A172 (cell line): ENCODE data around the gene KARS1. TPM values are rescaled to one million over a fixed set of nuclear protein-coding genes. Genes with fewer than 3 reads are reported as not detected.
A peak's percentile ranks its signal among the peaks of the same experiment; 100 is the strongest.

Source experiments
- DNase-seq: peaks from one replicate; pipeline ENCODE4 v3.0.0-alpha.2; 2015; ENCODE audit warnings: low spot score
- total RNA-seq: library from RNA; depleted of rRNA; stranded (reverse); fragments of >200 nt; shearing (Covaris generic); gene quantifications from 2 replicates; pipeline ENCODE4 v1.2.3, GENCODE V29; 2014; rRNA removed

Gene KARS1
- total RNA-seq: 245 and 250 TPM in 2 replicates

DNA sequence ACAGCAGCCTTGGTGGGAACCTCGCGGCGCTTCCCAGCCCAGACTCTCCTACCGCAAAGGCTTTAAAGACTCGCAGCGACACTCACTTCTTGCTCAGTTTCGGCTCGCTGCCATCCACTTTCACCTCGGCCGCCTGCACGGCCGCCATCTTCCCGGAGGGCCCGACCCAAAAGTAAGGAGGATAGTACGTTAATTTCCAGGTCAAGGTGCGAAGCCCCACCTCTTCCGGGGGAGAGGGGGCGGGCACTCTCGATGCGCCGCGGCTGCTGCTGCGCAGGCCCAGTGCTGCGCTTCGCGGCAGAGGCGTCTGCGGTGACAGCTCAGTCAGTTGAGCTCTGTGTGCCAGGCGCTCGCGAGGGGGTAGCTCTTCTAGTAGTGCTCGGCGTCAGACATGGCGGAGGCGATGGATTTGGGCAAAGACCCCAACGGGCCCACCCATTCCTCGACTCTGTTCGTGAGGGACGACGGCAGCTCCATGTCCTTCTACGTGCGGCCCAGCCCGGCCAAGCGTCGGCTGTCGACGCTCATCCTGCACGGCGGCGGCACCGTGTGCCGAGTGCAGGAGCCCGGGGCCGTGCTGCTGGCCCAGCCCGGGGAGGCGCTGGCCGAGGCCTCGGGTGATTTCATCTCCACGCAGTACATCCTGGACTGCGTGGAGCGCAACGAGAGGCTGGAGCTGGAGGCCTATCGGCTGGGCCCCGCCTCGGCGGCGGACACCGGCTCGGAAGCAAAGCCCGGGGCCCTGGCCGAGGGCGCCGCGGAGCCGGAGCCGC is at the start of gene KARS1, which contains the start of gene TERF2IP:
Gene KARS1, minus strand, starts transcription at position 174 of the 773 bp plus-strand sequence. Its CDS starts 26 bp downstream, at position 148.
Gene TERF2IP, plus strand, starts transcription at position 282 of the 773 bp plus-strand sequence. Its CDS starts 110 bp downstream, at position 392.
- DNase-seq: peak; percentile 92

- DNase-seq: peak; percentile 7
These were observed 48.2 kb upstream of the KARS1 start for GRCh38 chr16:75695708-75696107.

- DNase-seq: no peak
These were observed 39.9 kb upstream of the KARS1 start for GRCh38 chr16:75687361-75687760.

GRCh38 chr16:75682308-75682707 is 34.8 kb upstream of the KARS1 start:
- no peak for DNase-seq

DNA sequence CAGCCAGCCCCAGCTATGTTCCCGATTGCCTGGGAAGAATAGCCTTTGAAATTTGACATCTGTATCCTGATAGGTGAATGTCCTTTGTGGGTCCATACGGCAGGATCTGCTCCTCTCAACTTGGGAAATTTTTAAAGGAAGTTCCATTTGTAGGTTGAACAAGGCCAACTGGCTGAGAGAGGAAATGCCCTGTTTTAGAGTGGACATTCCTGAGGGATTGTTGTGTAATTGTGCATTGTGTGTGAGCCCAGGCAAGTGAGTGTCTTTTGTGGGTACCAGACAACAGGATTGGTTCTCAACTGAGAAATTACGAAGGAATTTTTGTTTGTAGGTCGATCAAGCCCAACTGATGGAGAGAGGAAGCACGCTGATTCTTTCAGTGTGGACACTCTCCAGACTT is 31.9 kb upstream of the KARS1 start:
- DNase-seq: no peak

GRCh38 chr16:75676909-75677308 is 29.4 kb upstream of the KARS1 start, which contains the start of gene CPHXL2:
Gene CPHXL2 (minus strand): TSS chr16:75677009. CDS start chr16:75676999, 10 bp downstream.
- no peak for DNase-seq

DNA sequence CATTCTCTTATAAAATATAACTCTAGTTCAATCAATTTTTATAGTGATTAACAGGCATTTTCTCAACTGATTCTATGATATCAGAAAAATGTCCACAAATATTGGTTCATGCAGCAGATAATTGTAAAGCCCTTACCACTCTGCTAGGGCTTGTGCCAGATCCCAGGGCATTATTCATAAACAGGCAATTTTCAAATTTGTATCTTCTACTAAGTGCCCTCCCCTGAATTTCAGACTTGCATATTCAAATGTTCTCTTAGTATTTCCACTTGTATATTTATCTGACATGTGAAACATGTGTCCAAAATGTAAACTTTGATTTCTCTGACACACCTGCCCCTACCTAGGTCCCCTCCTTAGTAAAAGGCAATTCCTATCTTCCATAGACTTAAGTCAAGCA is 20.0 kb upstream of the KARS1 start:
- DNase-seq: no peak

- no peak for DNase-seq
These were observed 13.3 kb upstream of the KARS1 start for GRCh38 chr16:75660726-75661302.

DNA sequence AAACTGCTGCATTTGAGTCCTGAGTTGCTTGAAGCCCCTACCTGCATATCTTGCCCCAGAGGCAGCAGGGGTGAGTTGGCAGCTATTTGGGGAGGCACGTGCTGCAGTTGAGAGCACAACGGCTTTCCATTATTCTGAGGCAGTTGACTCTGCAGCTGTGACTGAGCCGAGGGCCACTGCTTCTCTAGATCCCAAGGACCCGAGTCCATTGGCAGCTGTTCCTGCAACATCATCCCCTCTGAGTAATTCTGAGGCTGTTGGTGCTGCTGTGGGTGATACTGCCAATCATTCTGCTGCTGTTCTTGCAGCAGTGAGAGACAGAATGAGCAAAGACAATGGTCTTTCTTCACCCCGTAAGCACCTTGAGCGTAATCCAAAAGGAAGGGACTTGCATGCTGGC is 12.9 kb upstream of the KARS1 start:
- DNase-seq: no peak

DNA sequence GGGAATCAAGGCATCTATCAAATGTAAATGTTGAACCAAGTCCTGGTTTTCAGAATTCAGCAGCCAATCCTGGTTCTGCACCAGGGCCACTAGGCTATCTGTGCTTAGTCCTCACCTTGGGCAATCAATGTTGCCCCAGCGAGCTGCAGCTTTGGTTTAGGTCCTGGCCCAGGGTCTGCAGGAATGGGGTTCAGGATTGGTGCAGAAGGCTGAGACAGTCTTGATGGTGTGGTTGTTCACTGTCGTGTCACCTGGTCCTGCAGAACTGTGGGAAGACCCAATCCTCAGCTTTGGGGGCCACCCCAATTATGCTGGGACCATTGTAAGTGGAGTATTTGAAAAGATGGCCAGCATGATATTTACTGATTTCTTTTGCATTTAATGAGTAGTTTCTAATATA is 10.7 kb upstream of the KARS1 start:
- no peak for DNase-seq

- DNase-seq: no peak
These were observed 6.5 kb upstream of the KARS1 start for GRCh38 chr16:75653922-75654321.

DNA sequence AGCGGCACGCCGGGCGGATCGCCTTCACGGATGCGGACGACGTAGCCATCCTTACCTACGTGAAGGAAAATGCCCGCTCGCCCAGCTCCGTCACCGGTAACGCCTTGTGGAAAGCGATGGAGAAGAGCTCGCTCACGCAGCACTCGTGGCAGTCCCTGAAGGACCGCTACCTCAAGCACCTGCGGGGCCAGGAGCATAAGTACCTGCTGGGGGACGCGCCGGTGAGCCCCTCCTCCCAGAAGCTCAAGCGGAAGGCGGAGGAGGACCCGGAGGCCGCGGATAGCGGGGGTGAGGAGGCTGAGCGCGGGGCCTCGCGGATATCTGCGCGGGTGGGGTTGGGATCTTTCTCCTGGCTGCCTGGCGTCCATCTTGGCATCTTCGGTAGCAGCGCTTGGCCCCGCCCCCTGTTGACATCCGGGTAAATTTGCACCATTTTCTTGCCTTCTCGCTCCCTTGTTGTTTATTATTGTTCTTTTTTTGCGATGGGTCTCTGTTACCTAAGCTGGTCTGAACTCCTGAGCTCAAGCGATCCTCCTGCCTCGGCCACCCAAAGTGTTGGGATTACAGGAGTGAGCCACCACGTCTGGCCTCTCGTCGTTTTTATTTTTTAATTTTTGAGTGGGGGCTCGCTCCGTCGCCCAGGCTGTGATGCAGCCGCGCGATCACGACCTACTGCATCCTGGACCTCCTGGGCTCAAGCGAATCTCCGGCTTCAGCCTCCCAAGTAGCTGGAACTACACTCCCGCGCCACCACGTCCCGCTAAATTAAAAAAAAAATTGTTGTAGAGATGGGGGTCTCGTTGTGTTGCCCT is 1.0 kb upstream of the KARS1 start:
- peak; percentile 69 for DNase-seq

- peak; percentile 12 for DNase-seq
These were observed 363 bp downstream of the KARS1 start for GRCh38 chr16:75647112-75647491.

DNA sequence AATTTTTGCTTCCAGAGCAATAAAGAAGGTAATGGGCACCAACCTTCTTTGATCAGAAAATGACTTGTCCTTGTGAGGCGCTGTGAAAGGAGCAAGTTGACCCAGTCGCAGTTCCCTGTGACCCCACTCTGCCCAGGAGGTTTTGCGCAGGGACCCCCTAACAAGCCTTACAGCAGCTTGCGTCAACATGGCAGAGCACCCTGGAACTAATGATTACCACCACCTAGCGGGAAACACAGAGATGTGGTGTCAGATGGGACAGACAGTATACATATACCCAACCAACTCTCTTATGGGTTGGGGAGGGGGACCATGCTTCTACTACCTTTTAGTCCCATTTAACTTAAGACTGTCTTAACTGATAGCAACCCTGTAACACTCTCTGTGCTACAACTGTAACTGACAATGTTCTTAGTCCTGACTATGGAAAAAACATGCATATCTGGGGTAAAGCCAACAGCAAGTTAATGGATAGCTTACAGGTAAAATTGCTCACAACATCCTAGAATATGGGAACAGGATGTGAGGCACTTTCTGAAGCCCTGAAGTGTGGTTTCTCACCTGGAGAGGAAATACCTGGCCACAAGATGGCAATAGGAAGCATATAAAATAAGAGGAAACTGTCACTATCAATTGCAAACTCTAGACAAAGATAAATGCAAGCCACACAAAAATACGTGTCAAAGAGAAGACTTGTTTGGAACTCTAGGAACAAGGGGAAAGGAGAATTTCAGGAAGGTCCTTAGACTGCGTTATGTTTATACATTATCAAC is 3.0 kb downstream of the KARS1 start:
- no peak for DNase-seq

DNA sequence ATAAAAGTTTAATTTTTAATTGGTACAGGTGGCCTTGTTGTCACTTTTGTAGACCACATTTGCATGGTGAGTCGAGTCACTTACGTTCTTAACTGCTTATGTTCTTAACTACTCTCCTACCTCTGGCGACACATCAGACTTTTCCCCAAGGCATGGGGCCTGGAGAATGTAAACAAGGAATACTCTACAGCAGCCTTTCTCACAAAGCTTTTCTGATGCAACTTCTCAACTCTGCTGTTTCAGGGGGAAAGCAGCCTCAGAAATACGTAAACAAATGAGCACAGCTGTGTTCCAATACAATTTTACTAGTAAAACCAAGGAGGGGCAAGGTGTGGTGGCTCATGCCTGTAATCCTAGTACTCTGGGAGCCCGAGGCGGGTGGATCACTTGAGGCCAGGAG is 6.9 kb downstream of the KARS1 start:
- no peak for DNase-seq

GRCh38 chr16:75635036-75635435 is 12.4 kb downstream of the KARS1 start:
- DNase-seq: no peak

- DNase-seq: no peak
These were observed 14.6 kb downstream of the KARS1 start for GRCh38 chr16:75632857-75633256.

- DNase-seq: no peak
These were observed 17.4 kb downstream of the KARS1 start for GRCh38 chr16:75630052-75630451.

- DNase-seq: no peak
These were observed 18.3 kb downstream of the KARS1 start for GRCh38 chr16:75629132-75629531.

GRCh38 chr16:75628351-75628750 is 19.1 kb downstream of the KARS1 start:
- no peak for DNase-seq

DNA sequence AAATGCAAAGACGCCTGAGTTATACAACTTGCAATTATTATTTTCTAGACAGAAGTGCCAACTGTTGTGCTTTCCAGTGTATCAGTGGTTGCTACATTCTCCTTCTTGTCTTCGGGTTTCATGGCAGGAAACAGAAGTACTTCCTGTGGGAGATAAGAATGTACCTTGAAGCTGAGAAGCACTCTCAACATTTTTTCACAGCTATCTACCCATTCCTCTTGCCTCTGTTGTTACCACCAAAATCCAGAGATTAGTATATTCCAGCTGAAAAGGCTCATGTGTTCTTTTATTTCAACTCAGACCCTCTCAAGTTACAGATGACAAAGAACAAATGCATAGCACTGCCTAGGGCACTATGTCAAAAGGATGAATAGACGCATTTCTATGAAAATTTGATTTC is 19.6 kb downstream of the KARS1 start:
- no peak for DNase-seq

DNA sequence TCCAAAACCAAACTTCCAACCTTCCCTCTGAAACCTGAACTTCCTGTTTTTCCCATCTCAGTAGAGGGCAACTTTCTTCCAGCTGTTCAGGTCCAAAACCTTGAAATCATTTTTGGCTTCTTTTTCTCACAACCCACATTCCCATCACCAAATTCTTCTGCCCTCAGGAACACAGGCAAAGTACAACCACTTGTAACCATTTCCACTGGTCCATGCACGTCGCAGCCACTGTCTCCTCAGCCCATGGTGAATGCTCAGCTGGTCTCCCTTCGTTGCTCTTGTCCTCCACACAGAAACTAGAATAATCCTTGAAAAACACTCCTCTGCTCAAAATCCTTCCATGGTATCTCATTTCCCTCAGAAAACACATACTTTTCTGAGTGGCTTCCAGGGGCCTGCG is 20.7 kb downstream of the KARS1 start:
- DNase-seq: no peak
